VCaP (cell line): ENCODE data around the gene PACS2.

Experiments
- H3K27ac ChIP-seq: fragments of 450-650 bp; 2 replicates; pipeline ENCODE4 v1.5.1; 2017
- CTCF ChIP-seq: fragments of 450-650 bp; conservative IDR thresholded peaks from 2 replicates; pipeline ENCODE4 v1.5.1; 2017; ENCODE audit warnings: mild to moderate bottlenecking, moderate library complexity

The PACS2 gene

GRCh38 chr14:105390849-105391500 lies 76.4 kb downstream of the PACS2 start:
- no peak overlapping the region for H3K27ac ChIP-seq
- TF ChIP-seq CTCF = no peak

GRCh38 chr14:105391541-105391940 lies 77.0 kb downstream of the PACS2 start:
- no peak overlapping the region for H3K27ac ChIP-seq
- no peak for TF ChIP-seq CTCF

GRCh38 chr14:105392131-105393090 lies 77.9 kb downstream of the PACS2 start:
- no peak for TF ChIP-seq CTCF
- no peak overlapping the region for H3K27ac ChIP-seq

DNA sequence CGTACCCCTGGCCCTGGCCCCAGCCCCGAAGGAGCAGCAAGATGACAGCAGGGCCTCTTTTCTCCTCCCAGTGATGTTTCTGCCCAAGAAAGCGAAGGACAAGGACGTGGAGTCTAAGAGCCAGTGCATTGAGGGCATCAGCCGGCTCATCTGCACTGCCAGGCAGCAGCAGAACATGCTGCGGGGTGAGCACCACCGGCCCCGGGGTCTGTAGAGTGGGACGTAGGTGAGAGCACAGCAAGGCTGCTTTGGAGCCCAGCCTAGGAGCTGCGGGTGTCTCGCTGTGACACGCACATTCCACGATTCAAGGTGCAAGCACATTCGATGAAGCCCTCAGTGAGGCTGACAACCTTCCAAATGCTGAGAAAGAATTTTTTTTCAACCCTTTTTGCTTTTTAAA lies 78.6 kb downstream of the PACS2 start:
- H3K27ac ChIP-seq = no peak overlapping the region
- TF ChIP-seq CTCF = no peak

DNA sequence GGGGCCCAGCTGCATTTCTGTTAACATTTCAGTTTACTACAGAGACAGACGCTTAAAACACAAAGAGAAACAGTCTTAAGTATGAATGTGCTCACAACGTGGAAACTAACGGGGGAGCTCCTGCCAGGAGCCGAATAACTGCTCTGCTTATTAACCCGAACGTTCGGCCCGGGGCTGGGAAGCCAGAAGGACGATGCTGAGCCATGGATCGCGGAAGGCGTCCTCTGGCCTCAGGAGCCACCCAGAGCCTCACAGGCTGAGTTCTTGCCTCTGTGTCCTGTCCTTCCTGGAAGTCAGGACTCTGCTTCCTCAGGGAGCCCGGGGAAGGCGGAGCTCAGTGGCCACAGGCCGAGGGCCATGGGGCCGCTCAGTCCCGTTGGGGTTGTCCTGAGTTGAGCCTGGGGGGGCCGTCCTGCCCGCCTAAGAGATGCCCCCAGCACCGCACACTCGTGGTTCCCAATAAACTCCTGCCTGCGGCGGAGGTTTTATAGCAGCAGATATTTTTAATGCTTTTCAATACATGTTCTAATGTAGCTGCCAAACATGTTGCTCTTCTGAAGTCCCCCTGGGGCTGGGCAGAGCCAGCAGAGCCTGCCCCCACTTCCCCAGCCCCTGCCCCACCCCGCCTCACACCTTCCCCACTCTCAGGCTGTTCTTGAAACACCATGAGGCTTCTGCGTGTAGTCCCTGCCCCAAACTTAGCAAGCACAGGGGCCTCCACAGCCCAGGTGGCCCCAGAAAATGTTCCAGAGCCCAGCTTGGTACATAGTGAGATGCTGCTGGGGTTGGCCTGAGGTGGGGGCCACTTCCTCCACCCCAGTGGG lies 80.4 kb downstream of the PACS2 start:
- TF ChIP-seq CTCF = no peak

DNA sequence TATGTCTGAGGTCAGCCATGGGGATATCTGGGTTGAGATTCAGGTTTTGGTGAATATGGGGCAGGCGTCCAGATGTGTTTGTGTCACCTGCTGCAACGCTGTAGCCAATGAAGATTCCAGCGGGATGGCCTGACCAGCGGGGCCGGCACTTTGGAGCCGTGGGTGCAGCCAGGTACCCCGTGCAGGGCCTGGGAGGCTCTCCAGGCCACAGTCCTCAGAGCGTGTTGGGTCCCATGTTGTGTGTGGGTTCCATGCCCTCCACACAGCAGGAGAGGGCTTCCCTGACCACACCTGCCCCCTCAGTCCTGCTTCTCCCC lies 80.9 kb downstream of the PACS2 start:
- TF ChIP-seq CTCF = no peak
- H3K27ac ChIP-seq = no peak overlapping the region

More for the DNA sequence above, 80.4 kb downstream of the PACS2 start:
- H3K27ac ChIP-seq = no peak overlapping the region
